NCI-H748 (cell line): ENCODE data around the gene CD1C.
"Not testable (repeated sequence)": the region's sequence is repeated elsewhere in the genome, so short reads cannot be mapped to it uniquely, and the experiment has no call there.

Experiments used
- DNase-seq: peaks from one replicate; lab custom pipeline; 2025; ENCODE audit not compliant: unreplicated experiment; lab: John Stamatoyannopoulos, UW

CD1C gene

DNA sequence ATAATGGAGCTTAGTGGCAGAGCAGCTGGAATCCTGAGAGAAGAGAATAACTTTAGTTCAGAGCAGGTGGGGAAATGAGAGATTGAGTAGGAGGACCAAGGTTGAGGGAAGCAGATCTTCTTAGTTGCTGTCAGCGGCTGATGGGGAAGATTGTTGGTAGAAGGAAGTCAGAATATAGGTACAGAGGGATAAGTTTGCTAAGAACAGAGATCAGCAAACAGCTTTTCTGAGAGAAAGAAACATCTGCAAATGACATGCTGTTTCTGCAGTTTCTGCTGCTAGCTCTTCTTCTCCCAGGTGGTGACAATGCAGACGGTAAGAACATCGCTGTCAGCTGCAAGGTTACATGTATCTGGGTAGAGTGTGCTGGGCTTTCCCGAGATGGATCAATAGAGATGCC lies at the start of gene CD1C:
Gene CD1C, plus strand, starts transcription at position 113 of the 400 bp plus-strand sequence. Its CDS starts 142 bp downstream, at position 255.
- no peak for DNase-seq

DNA sequence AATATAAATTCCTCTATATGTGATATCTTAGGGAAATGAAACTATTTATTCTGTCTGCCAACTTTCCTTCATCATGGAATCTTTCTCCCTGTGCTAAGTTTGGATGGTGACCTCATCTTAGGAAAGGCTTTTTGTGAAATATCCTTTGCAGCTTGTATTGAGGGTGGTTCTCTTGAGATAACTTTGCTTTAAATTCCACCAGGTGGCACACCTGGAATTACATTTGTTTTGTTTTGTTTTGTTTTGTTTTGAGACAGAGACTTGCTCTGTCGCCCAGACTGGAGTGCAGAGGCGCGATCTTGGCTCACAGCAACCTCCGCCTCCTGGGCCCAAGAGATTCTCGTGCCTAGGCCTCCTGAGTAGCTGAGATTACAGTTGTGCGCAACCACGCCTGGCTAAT lies 43.1 kb upstream of the CD1C start:
- DNase-seq, result no peak

DNA sequence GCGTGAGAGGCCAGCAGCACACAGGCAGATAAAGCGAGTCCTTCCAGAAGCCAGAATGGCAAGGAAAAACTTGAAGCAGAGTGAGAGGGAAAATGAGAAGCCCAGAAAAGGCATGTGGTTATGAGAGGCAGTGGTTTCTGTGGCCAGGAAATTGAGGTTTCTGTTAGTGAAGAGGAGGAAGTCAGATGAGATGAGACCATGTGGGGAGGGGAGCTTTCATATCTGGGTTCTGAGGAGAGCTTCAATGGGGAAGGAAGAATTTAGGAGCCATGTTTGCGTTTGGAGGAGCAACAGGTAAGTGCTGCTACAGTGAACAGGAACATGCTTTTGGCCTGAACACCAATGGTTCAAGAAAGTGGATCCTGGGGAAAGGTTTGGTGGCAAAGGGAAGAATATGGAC lies 41.6 kb upstream of the CD1C start:
- DNase-seq, result no peak

DNA sequence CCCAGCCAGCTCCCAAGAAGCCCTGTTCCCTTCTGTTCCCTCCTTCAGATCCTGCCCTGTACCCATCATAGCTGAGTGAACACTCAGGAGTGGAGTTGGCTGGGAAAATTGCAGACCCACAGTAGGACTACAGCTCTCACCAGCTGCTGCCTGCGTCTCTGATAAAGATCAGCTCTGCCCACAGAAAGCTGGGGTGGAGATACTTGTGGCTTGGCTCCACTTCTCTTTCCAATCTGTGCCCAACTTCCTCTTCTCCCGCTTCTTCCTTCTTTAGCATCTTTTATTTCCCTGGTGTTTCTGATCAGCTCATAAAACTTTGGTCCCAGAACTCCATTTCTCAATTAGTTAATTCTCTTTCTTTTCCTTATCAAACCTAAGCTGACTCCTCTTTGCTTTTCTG lies 41.0 kb upstream of the CD1C start:
- no peak for DNase-seq

DNA sequence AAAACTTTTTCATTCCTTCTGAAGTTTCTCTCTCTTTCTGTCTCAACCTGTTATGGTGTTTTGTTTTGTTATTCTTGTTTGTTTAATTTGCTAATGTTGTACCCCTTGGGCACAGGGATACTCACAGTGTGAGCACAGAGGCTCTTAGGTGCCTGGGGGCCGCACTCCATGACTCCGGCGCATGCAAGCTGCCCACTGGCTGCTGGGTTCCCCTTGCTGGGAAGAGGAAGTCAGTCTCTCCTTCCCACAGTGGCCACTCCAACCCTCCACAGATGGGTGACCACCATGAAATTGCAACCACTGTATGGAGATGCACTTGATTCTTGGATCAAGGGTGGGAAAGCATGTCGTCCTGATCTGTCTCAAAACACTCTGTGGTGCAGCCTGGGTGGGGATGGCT lies 40.1 kb upstream of the CD1C start:
- no peak for DNase-seq

DNA sequence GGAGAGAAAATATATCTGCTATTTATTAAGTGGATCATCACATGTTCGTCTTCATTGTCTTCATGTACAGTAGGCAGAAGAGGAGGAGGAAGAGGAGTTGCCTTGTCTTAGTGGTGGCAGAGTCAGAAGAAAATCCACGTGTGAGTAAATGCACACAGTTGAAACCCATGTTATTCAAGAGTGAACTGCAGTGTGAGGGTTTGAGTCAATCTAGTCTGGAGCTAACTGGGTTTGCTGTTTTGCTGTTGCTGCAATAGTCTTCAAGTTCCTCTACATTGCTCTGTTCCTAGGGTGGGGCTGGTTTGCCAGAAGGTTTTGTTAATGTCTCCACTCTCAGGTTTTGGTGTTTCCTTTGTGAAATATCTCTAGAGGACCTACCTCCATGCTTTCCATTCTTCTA lies 38.6 kb upstream of the CD1C start:
- DNase-seq, result no peak

DNA sequence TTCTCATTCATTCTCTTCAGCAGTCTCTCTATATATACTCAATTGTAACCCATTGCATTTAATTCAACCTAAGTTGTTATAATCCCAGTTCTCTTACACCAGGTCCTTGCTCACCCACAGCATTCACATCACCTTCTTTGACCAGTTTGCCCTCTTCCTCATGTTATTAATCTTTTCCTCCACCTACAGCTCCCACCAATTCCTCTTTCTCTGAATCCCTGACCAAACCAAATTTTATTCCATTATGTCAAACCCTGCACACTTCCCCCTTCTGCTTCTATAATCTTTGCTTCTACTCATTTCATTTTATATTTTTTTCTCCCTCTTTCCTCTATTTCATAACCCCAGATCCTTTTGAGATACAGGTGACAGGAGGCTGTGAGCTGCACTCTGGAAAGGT lies 34.1 kb upstream of the CD1C start:
- no peak for DNase-seq

DNA sequence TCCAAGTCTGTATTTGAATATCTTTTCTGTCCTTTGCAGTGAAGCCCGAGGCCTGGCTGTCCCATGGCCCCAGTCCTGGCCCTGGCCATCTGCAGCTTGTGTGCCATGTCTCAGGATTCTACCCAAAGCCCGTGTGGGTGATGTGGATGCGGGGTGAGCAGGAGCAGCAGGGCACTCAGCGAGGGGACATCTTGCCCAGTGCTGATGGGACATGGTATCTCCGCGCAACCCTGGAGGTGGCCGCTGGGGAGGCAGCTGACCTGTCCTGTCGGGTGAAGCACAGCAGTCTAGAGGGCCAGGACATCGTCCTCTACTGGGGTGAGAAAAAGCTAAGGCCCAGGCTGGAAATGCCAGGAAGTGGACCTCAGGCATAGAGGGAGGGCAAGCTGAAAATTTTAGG lies 33.0 kb upstream of the CD1C start:
- not testable (repeated sequence) for DNase-seq

DNA sequence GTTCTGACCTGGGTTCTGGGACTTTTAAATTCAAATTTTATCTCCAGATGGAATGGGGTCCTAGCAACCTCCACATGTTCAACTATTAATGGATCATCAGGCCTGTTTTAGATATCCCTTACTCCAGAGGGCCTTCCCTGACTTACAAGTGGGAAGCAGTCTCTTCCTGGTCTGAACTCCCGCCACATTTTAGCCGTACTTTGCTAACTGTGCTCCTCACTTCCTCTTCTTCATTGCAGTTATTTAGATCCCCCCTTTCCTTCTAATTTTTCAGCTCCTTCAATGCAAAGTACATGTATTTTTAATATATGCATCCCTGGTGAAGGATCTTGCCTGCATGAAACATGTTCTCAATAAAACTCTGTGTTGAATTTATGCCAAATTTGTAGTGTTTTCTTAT lies 31.8 kb upstream of the CD1C start:
- no peak for DNase-seq

DNA sequence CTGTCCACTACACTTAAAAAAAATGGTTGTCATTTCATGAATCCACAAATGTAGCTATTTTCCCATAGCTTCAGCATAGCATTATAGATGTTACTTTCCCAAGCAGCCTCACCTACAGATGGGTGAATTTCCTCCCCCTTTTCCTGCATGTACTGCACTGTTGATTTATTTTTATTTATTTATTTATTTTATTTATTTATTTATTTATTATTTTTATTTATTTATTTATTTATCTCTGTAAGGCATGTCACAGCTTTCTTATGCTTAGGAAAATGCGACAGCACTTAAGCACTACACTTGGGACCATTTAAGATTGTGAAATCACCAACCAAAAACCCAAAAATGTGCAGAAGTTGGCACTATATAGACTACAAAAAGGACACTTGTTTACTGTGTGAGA lies 30.6 kb upstream of the CD1C start:
- no peak for DNase-seq

DNA sequence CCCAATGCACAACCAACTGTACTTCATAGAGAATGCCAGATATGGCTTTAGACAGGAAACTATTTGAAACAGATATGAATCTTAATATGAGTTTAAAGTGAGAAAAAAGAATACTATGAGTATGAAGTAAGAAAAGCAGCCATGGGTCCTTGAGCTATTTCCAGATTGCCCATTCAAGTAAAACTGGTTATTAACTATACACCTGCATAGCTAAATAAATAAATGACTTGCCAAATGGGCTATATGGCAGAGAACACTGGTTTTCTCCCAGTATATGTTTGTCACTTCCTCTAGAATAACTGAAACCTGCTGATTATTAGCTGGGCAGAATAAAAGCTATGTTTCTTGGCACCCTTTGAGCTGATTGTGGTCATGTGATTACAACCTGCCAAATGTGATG lies 17.0 kb upstream of the CD1C start:
- no peak for DNase-seq

DNA sequence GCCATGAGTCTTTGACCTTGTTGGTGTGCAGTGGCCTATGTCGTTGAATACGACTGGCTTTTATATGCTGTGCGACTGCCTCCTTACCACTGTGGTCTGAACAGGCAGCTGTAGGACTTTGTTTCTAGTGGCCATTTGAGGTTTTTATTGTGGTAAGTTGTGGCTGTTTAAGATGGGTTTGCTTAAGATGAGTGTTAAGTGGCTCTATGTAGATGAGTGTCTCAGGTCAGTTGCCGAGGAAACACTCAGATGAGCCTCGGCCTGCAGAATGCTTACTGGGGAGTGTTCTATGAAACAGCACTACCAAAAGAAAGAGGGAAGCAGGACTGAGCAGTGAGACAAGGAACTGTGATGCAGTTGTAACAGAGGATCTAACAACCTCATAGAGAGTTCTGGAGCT lies 14.9 kb upstream of the CD1C start:
- DNase-seq, result no peak

DNA sequence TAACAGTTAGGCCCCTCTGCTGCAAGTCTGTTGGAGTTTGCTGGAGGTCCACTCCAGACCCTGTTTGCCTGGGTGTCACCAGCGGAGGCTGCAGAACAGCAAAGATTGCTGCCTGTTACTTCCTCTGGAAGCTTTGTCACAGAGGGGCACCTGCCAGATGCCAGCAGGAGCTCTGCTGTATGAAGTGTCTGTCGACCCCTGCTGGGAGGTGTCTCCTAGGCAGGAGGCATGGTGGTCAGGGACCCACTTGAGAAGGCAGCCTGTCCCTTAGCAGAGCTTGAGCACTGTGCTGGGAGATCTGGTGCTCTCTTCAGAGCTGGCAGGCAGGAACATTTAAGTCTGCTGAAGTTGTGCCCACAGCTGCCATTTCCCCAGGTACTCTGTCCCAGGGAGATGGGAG lies 7.3 kb upstream of the CD1C start:
- DNase-seq, result not testable (repeated sequence)

DNA sequence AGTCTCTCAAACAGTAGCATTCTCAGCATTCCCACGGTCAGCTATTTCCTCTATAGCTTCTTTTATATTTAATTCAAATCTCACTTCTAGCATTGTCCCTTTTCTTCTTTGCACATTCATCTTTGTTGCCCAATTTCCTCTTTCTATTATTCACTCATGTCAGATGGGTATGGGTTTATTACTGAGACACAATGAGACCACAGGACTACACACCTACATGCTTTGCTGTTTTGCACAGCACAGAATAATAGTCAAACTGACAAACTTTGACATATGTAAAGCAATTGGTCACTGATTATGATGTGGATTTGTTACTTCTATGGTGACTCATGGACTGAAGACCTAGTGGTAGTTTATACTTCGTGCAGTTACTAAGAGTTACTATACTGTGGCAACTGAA lies 5.8 kb upstream of the CD1C start:
- DNase-seq, result no peak

DNA sequence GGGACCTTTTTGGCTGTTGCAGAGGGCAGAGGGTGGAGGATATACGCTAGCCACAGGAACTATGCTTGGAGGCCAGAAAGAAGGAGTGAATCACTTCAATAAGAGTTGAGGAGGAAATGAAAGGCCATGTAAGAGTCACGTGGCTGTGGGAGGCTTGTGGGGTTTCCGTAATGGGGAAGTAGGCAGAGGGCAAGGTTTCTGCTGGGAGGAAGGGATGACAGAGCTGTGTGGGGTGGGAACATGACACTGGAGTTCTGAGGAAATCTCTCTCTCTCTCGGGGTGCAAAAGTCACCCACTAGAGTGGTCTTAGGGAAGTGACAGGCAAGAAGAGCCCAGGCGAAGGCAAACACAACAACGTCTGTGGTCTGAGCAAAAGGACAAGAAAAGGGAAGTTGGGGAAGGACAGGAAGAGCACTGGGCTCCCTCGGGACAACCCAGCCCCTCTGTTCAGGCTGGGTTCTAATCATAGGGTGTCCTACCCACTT lies 3.9 kb upstream of the CD1C start:
- no peak for DNase-seq

DNA sequence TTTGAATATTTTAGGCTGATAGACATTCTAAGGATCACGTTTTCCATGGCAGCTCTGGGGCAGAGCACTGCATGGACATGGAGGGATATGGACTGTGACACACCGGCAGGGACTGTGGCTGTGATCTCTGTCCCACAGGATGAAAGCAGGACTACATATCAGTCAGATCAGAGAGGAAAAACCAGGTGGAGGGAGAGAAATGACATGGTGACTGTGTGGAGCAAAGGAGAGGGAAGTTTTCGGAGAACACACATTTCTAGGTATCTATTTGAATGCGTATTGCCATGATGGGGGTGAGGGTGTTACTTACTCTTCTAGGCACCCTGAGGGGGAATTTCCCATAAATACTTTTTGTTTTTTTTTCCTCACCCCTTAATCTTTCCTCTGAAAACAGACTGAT lies 3.2 kb upstream of the CD1C start:
- DNase-seq, result no peak

DNA sequence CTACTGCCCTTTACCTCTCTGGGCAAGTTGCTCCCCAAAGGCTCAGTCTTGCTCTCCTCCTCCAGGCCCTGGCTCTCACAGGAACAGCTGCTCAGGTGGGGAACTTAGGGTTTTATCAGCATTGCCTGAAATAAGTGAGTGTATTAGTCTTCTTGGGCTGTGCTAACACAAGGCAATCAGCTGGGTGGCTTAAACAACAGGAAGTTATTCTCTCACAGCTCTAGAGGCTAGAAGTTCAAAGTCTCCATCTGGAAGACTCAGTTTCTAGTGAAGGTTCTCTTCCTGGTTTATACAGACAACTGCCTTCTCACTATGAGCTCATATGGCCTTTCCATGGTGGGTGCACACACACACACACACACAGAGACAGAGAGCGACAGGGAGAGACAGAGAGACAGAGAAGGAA lies 2.8 kb upstream of the CD1C start:
- DNase-seq, result no peak

DNA sequence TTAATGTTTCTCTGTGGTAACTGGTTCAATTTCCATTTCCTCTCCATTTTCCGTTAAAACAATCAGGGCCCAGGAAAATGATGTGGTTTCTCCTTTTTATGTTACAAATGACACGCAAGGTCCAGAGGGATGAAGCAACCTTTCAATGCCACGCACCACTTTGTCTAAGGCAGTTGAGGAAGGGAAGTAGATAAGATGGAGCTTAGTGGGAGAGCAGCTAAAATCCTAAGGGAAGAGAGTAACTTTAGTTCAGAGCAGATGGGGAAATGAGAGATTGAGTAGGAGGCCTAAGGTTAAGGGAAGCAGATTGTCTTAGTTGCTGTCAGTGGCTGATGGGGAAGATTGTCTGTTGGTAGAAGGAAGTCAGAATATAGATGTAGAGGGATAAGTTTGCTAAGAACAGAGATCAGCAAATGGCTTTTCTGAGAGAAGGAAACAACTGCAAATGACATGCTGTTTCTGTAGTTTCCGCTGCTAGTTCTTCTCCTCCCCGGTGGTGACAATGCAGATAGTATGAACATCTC lies 660 bp downstream of the CD1C start:
- no peak for DNase-seq

DNA sequence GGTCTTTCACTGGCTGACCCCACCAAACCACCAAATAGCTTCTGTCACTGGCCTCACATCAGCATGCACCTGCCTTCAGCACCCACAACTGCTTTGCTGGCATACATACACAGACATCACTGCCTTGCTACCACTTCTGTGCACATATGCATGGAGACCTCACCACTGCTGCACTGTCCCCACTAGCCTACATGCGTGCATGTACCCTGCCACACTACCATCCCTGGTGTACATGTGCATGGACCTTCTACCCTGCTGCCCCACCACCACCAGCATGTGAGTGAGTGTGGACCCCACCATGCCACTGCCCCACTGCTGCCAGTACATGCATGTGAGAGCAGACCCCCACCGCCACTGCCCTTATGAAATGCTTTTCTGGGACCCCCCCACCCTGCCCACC lies 6.1 kb downstream of the CD1C start:
- no peak for DNase-seq

DNA sequence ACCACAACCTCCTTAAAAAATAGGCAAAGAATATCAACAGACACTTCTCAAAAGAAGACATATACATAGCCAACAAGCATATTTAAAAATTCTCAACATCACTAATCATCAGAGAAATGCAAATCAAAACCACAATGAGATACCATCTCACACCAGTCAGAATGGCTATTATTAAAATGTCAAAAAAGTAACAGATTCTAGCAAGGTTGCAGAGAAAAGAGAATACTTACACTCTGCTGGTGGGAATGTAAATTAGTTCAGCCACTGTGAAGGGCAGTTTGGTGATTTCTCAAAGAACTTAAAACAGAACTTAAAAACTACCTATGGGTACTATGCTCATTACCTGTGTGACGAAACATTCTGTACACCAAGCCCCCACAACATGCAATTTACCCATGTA lies 20.9 kb downstream of the CD1C start:
- no peak for DNase-seq

DNA sequence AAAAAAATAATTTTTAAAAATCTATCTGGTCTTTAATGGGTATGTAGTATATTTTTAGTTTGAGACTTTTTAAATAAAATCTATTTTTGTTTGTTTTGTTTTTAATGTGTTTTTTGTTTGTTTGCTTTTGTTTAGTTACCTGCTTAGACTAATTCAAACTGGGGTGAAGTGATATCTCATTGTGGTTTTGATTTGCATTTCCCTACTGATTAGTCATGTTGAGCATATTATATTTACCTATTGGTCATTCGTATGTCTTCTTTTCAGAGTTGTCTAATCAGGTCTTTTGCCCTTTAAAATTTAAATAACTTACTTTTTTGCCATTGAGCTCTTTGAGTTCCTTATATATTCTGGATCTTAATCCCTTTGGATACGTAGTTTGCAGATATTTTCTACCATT lies 21.3 kb downstream of the CD1C start:
- DNase-seq, result no peak

DNA sequence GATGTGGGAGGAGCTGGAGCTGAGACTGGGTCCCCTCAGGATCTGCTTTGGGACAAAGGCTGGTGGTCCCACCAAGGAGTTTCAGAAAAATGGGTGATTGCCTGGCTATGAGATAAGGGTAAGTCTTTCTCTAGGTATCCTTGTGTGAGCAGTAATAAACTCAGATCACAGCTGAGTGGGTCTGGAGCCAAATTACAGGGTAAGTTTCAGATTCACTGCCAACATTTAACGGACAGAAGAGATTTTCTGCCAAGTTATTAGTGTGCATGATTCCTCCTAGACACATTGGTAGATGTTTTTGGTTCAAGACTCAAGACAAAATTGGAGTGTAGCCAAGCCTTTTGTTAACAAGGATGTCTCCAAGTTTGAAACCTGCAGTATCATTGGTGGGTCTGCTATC lies 34.1 kb downstream of the CD1C start:
- DNase-seq, result no peak

DNA sequence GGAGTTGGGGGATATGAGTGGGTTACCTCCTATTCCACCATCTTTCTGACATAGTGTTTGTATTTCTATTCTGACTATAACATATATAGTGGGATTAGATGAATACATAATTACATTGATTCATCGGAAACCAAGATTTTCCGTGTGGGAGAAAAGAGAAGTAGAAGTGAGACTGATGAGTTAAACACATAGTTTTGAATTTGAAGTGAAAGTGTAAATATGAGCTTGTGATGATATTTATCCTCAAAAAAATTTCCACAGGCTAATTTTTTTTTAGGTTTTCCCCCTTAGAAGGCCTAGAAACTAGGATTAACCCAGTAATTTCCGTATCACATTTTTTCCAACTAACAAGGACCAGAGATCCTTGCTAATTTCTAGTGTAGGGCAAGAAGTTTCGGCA lies 34.7 kb downstream of the CD1C start:
- DNase-seq, result no peak

DNA sequence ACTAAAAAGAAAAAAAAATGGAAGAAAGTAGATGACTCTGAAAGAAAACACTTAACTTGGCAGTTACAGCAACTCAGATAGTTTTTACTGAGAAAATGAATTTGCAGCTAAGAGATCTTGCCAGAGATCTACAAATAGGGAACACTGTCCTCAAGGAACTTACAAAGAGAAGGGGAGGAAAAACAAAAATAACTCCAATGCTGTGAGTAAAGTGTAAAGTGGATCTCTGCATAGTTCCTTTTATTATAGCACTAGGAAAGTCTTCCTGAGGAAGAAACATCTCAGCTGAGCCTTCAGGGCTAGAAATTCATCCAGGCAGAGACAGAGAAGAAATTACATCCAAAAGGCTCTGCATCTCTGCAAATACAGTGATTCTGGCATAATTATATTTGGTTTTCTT lies 37.8 kb downstream of the CD1C start:
- DNase-seq, result no peak
